D341Med (cell line): ENCODE data around the gene IGSF8.
A peak's percentile ranks its signal among the peaks of the same experiment; 100 is the strongest.

Source experiments
- DNase-seq: peaks from one replicate; pipeline ENCODE4 v3.0.0; 2012; ENCODE audit warnings: low spot score

Gene IGSF8

DNA sequence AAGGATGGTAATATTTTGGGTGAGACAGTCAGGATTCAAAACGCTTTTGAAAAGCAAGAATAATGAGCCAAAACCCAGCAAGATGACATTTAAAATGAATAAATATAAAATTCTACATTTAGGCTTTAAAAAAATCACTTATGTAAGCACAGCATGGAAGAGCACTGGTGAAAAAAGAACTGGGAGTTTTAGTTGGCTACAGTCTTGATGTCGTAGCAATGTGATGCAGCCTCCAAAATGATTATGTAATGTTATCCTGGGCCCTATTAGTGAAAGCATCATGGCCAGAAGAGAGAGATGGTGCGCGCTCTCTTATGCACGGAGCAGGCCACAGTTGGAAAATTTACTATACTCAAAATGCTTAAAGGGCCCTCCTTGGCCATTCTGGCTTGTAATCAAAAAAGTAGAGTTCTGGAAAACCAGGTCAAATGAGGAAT is 11.9 kb downstream of the IGSF8 start:
- no peak for DNase-seq

DNA sequence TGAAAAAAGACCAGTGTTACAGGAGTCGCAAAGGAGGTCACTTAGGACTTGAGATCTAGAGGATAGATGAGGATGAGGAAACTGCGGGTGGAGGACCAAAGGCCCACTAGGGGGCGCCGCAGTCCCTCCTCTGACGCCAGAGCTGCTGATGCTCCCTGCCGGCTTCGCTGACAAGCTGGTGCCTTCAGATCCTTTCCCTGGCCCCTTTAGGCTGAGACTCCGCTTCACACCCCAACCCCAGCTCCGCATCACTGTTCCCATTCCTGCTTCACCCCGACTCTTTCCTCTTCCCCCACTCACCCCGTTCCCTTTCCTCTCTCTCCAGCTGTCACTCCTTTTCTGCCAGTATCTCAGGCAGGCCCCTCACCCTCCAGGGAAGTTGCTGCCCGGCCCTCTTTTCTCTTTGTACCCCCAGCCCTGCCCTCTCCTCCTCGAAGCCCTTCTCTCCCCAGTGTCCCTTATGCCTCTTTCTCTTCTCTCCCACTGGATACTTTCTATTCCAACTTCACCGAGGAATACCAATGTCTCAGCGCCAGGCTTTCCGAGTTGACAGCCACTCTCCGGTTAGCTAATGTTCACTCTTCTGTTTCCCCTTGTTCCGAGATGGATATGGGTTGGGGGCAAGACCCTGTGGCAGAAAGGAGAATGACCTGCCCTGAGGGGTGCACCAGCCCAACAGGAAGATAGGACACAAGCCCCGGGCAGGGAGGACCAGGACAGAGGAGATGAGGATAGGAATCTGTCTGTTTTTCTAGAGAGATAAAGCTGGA is 12.5 kb downstream of the IGSF8 start:
- DNase-seq: peak; percentile 92

DNA sequence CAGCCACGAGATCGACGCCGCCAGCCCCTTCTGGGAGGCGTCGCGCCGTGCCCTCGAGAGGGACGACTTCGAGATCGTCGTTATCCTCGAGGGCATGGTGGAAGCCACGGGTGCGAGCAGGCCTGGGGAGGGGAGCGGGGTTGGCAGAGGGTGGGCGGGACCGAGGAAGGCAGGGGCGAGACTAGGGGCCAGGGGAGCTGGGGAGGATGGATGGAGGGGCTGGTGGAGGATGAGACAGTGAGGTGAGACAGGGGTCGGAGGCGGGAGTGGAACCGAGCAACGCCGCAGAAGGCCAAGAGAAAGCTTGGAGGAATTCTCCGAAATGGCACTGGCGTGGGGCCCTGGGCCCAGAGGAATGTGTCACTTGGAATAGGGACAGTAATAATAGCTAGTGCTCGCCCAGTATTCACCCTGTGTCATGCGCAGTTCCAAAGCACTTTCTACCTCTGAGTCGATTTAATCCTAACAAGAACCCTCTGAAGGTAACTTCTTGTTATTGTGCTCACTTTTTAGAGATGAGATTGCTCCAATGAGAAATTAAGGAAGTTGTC is 13.6 kb downstream of the IGSF8 start:
- DNase-seq: no peak

DNA sequence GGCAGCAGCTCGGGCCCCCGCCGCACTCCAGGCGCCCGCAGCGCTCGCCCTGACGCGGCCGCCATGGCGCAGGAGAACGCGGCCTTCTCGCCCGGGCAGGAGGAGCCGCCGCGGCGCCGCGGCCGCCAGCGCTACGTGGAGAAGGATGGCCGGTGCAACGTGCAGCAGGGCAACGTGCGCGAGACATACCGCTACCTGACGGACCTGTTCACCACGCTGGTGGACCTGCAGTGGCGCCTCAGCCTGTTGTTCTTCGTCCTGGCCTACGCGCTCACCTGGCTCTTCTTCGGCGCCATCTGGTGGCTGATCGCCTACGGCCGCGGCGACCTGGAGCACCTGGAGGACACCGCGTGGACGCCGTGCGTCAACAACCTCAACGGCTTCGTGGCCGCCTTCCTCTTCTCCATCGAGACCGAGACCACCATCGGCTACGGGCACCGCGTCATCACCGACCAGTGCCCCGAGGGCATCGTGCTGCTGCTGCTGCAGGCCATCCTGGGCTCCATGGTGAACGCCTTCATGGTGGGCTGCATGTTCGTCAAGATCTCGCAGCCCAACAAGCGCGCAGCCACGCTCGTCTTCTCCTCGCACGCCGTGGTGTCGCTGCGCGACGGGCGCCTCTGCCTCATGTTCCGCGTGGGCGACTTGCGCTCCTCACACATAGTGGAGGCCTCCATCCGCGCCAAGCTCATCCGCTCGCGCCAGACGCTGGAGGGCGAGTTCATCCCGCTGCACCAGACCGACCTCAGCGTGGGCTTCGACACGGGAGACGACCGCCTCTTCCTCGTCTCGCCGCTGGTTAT is 14.2 kb downstream of the IGSF8 start:
- DNase-seq: peak; percentile 85

DNA sequence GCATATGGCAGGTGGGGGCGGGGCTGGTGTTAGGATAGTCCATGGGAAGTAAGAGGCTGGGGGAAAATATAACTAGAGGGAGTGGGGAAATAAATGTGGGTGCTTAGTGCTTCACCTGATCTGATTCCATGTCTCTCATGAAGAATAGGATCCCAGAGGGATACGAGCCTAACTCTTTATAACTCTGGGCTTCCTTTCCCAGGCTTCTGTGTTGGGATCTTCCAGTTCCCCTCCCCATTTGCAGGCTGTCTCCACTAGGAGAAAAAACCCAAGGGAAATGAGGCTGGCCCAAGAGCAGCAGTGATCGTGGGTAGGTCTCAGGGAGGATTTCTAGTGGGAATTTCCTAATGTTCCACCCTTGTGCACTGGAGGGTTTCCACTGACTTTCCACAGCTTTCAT is 15.5 kb downstream of the IGSF8 start:
- DNase-seq: no peak

DNA sequence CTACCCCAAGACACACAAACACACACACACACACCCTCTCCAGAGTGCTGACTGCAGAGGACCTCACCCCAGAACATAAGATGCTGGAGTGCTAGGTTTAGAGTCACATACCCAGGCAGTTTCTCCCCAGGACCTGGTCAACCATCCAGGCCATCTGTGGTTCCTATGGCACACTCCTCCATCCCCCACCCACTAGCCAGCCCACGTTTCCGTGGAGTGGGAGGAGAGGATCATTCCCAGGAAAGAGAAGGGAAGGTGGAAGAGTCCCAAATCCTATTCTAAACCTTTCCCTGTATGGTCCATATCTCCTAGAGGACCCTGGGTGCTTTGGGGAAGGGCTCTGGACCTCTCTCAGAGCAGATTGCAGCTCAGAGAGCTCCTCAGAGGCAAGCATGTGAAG is 15.9 kb downstream of the IGSF8 start:
- no peak for DNase-seq

DNA sequence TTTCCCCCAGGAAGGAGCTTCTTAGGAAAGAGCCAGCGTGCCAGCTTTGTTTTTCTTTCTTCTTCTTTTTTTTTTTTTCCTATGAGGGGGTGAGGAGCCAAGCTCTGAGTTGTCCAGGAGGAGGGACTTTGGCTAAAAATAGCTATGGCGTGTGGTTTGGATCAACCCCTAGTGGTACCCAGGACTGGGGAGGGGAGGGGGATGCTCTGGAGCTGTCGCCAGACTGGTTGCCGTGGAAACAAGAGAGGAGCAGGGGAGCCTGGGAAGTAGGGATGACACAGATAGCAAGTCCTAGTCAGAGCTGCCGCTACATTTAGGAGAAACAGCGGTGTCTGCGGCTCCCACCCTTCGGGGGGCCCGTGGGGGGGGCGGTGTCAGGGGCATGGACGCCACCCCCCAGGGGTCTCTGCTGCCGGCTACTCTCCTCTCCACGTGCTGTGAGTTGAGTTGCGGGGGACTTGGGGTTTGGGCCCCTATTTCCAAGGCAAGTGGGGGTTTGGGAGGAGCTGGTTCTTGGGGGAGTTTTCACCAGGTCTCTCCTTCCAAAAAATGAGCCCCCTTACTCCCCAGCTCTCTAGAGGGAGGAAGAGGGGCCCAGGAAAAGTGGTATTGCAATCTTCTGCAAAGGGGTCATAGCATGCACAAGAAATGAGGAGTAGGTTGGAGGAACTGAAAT is 17.0 kb downstream of the IGSF8 start, which contains the start of gene KCNJ9:
TSS of gene KCNJ9 (plus strand) at position 278 of the 676 bp plus-strand sequence. CDS start 2,493 bp downstream, outside the sequence.
- no peak for DNase-seq

DNA sequence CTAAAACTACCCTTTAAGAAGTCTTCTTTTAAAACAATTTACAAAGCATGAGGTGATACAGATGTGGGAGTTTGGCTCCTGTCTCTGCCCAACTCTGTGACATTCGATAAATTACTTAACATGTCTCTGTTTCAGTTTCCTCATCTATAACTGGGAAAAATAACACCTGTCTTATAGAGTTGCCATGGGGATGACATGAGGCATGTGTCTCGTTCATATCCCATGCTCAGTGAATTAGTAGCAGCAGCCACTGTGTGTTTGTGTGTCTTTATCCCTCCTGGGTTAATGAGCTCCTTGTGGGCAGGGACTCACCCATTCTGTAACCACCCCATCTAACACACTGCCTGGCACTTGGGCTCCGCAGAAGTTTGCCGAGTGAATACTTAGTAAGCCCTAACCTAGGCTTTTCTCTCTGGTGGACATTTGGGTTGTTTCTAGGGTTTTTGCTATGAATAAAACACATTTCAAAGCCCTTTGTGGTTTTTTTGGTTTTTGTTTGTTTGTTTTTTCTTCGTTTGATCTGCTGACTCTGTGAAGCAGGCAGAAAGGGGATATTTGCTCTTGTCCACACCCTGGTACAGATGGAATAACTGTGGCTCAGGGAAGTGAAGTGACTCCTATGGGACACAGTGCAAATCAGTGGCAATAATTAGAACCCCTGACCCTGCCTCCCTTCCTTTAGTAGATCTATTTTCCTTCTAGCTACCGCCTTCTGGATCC is 17.9 kb downstream of the IGSF8 start:
- no peak for DNase-seq

DNA sequence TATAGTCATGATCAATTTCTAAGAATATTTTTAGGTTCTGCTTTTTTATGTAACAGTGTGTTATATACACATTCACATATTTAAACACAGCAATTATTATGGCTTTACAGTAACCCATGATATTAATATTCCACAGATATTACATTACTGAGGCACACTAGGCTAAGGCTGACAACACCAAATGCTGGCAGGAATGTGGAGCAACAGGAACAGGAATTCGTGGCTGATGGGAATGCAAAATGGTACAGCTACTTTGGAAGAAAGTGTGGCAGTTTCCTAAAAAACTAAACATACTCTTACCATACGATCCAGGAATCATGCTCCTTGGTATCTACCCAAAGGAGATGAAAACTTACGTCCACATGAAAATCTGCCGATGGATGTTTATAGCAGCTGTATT is 19.0 kb downstream of the IGSF8 start:
- DNase-seq: no peak

DNA sequence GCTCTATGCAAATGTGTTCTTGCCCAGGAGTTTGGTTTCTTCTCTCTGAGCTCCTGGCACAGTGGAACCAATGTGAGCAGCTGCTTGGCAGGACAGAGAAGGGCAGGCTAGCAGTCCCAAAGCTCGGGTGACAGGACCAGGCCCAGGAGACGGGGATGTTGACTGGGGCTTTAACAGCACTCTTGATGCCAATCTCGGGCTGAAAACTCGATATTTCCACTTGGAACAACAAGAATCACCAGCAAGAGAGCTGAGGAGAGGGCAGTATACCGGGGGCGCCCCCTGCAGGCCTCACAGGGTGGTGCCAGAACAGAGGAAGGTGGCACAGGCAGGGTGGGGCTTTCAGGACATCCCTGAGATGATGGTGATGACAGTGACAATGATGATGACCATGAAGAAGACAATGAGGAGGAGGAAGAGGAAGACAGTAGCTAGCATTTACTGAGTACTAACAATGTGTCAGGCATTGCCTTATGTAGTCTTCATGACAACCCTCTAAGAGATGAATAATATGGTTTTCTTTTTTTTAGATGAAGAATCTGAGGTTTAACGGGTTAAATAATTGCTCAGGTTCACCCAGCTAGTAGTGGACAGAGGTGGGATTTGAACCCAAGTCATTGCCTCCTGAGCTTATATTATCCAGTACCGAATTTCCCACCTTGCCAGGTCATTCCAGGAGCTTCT is 19.8 kb downstream of the IGSF8 start:
- peak; percentile 79 for DNase-seq

DNA sequence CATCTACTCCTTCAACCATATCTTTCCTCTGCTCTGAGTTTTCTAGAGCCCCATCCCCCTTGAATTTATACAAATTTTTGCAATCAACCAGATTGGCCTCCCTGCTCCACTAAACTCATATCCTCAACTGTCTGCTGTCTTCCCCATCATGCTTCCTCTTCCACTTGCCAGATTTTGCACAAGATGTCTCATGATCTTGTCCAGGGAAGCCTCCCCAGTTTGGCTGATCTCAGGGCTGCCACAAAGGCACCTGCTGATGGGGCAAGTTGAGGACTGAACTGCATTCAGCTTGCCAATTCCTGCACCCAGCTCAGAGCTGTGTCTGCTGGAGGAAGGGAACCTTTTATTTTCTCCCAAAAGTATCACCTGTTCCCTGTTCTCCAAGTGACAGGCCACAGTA is 20.9 kb downstream of the IGSF8 start:
- DNase-seq: no peak

DNA sequence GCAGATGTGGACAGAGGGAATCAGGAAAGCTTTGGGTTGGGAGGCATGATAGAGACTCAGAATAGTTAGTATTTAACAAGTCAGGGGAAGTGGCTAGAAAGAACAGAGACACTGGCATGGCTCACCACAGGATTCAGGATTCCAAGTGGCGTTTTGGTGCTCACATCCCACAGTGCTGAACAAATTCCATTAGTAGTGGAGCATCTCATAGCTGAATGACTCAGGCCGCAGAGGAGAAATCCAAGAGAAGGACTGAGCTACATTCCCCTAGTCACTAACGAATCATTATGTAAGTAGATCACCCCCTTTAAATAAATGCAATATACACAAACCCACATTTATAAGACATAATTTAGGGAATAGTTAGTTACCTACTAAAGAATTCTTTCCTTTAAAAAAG is 22.1 kb downstream of the IGSF8 start:
- no peak for DNase-seq

DNA sequence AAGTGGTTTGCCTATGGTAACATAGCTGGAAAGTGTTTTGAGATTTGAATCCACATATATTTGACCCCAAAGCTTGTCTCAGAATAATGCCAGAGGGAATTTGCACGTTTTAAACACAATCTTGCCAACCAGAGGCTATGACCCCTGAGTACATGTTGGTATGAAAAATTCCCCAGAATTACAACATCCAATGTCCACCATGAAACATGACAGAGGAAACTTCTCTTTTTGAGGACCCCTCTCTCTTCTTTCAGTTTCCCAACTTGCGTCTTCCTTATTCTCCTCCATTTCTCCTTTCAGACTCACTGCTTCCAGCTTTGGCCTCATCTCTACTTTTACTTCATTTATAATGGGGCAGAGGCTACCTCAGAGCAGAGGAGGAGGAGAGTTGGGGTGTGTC is 22.6 kb downstream of the IGSF8 start:
- DNase-seq: no peak

DNA sequence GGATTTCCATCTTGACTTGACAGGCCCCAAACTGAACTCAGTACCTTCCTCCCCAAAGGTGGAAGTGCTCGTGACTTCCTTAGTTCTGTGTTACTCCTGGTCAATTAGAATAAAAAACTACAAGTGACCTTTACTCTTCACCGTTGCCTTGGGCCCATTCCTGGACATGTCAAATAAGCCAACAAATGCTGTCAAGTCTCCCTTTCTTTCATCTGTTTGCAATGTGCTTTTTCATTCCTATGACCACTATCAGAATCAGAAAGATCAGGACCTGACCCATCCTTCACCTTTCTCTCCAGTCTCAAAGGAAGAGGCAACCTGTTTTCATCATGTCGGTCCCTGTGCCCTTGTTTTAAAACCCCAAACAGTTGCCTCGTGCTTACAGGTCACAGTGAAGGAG is 23.6 kb downstream of the IGSF8 start:
- DNase-seq: no peak

DNA sequence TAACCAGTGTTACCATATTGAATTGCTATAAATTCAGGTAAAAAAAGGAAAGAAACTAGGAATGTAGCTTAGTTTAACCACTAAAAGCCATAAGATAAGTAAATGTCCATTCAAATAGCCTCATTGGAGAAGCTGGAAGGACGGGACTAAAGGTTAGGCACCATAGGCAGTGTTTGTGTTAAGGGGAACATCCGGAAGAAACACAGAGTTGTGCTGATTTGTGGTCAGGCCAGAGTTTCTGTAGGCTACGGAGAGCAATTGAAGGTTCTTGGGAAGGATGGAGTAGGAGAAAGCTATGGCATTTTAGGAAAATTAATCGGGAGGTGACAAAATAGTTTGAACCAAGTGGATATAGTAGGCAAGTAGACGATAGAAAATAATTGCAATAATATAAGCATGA is 27.1 kb downstream of the IGSF8 start:
- DNase-seq: no peak

DNA sequence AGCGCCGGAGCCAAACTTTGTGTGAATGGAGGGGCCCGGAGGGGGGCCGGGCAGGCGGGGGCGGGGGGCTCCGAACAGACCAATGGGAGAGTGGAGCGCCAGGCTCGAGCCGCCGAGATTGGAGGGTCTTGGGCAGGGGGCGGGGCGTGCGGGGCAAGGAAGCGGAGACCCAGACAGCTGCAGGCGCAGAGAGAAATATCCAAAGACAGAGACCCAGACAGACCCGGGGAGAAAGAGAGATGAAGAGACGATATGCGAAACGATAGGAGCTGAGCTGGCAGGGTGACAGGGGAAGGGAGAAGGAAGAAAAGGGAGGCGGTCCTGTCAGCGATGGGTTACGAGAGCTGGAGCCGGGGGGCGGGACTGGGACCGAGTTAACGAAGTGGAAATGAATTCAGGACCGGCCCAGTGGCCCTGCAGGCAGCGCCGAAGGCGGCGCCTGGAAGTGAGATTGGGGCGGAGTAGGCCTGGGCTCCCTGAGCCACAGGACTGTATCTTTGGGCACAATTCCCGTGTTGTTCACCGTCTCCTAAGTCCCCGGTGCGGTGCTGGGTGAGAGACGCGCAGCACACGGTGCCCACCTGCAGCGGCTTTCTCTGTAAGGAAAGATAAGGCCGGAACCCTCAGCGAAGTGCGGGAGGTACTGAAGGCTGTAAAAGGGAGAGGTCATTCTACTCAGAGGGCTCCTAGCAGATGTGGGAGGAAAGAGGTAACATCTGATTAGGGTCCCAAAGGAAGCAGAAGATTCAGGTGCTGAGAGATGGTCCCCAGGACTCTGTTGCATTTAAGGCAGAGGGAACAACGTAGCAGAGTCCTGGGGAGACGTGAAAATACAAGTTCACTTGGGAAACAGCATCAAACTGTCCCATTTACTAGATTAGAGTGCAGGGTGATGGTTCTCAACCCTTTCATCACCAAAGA is 27.9 kb downstream of the IGSF8 start:
- peak; percentile 93 for DNase-seq

DNA sequence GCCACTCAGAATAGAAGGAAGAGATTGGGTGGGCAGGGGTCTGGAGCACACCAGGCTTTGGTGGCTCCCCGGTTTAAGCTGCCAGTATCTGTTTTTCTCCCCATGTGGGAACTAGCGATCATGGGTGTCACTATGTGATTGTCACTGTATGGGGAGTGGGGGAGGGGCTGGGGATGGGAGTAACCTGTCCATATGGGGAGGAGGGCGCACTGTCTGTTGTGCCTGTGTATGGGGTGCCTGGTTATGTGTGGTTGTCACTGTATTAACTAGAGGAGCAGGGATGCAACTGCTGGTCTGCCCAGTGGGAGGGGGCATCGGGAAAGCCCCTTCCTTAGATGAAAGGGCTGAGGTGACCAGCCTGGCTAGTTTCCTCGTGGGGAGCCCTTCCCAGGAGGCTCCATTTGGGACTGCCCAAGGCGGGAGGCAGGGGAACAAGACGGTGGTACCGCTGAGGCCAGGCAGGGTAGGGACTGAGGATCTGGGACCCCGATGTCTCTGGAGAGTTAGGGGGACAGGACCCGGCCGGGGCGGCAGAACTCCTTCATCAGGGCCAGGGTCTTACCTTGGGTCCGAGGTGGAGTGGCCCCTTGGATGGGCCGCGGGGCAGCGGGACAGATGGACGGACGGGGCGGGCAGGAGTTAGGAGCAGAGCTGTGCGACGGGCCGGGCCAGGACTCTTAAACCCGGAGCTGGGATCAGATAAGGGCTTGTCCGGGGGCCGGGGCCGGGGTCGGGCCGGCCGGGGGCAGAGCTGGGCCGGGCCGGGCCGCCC is 28.8 kb downstream of the IGSF8 start, which contains the start of gene KCNJ10:
TSS of gene KCNJ10 (minus strand) at position 701 of the 772 bp plus-strand sequence. CDS start 27,628 bp downstream, outside the sequence.
- no peak for DNase-seq

DNA sequence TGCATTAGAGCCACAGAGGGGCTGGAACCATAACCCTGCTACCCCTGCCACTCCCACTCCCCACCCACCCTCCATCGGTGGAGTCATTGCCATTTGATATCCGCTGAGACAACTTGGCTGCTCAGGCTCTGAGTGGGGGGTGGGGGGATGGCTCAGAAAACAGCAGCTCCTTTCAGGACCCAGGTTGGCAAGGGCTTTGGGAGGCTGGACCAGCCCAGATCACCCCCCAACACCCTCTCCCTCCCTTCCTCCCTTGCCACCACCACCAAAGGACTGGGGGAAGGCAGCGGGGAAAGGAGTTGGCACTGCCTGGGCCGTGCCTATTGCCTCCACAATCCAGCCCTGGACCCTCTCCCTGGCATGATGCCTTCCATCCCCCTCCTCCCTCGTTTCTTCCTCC is 30.2 kb downstream of the IGSF8 start:
- no peak for DNase-seq
